Psoas muscle (tissue), 8 donors: ENCODE data around the gene ATP1B3. TPM values are rescaled to one million over a fixed set of nuclear protein-coding genes. Genes with fewer than 3 reads are reported as not detected.

ENCODE experiments used
- ATAC-seq, 4 donors: fragments of 200-7000 bp; cut with Tn5 transposase; one replicate each; pipeline ENCODE4 v1.9.1; 2020; ENCODE audit warnings: moderate library complexity in 3 of 4, mild to moderate bottlenecking in 2 of 4
- DNase-seq, 2 donors: peaks; one replicate each; pipeline ENCODE4 v3.0.0-alpha.2; 2020
- H3K27ac ChIP-seq: fragments of 200-600 bp; one replicate; pipeline ENCODE4 v1.8.0; 2022
- H3K27me3 ChIP-seq, 3 donors: fragments of 200-600 bp in 1 of 3; one replicate each; pipeline versions ENCODE4 v1.6.1 to v1.8.0; 2013 to 2022; ENCODE audit warnings: low read length in 2 of 3, mild to moderate bottlenecking in 2 of 3, moderate library complexity in 1 of 3; ENCODE audit not compliant: insufficient read depth in 3 of 3
- H3K36me3 ChIP-seq, 2 donors: fragments of 200-600 bp in 1 of 2; one replicate each; pipeline versions ENCODE4 v1.6.1 to v1.8.0; 2013 to 2022; ENCODE audit warnings: low read depth in 1 of 2, mild to moderate bottlenecking in 1 of 2, moderate library complexity in 1 of 2; ENCODE audit not compliant: insufficient read depth in 1 of 2
- H3K4me1 ChIP-seq: fragments of 200-600 bp; one replicate; pipeline ENCODE4 v1.8.0; 2022
- H3K4me3 ChIP-seq: fragments of 200-600 bp; one replicate; pipeline ENCODE4 v1.8.0; 2022; ENCODE audit warnings: mild to moderate bottlenecking
- H3K9me3 ChIP-seq: fragments of 200-600 bp; one replicate; pipeline ENCODE4 v1.8.0; 2022
- WGBS, 3 donors: extraction: QIAGEN DNeasy Blood & Tissue Kit; methylation state at CpG; one replicate each; pipeline versions ENCODE4 v1.1.6 to v1.1.7; 2013; 5-methylcytosine and 5-hydroxymethylcytosine counted together
- intact Hi-C, 2 donors: fragments of 100-400 bp; cut with DNase I; formaldehyde crosslinking; loops; one replicate each; pipeline versions ENCODE4 v1.11.0 to v1.14.2; 2022
- polyA plus RNA-seq, 3 donors: library from polyadenylated mRNA; stranded (reverse); fragments of 200-250 nt; gene quantifications; one replicate each; pipeline ENCODE4 v1.2.3, GENCODE V29; 2013
- total RNA-seq, 4 donors: library from RNA; stranded (reverse); fragmentation: NEBNext Ultra II Directional in 2 of 4; extraction: Animal tissue kit (Norgen Biotek cat#: 25700) in 2 of 4; gene quantifications; one replicate each; pipeline versions ENCODE4 v1.2.1 to v1.2.4, GENCODE V29; 2021 to 2023
- TF ChIP-seq, protein P1 (sequence below): fragments of 200-600 bp; IDR thresholded peaks from one replicate; pipeline ENCODE4 v1.8.0; 2022; ENCODE audit warnings: antibody characterized with exemption
- donor health status: healthy with polysubstance abuse.
- donor health status: DM: no; HTN: no; CAD: no; lungs with moderate emphysema.
- donor health status: Bipolar disorder and iron deficiency.
- donor health status: healthy.
- donor health status: DM: yes; HTN: yes; CAD: no.
- donor health status: DM: no; HTN: no; CAD: no.
- donor health status: DM: no; HTN: no; CAD: no.
- donor health status: DM: yes; HTN: yes; CAD: no.

Gene ATP1B3
- total and polyA plus RNA-seq, 7 donors: 19.9 to 68.2 (median 36.4) TPM

DNA sequence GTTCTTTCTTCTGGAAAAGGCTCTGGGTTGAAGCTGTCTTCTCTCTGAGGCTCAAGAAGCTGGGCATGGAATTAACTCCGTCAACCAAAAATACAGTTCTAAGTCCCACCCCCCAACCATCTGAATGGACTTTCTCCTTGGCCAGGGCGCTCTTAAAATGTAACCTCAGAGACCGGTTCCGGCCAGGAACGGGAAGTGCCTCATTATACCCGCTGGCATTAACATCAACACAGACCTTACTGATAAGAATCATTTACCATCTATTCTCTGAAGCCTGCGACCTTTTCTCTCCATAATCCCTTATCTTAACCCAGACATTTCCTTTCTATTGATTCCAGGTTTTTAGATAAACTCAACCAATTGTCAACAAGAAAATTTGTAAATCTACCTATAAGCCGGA lies 64.7 kb downstream of the ATP1B3 start:
- ATAC-seq (no peak), DNase-seq (no peak)
- Histone ChIP-seq H3K4me3 (no peak overlapping the region), H3K36me3 (no peaks in the 10 kb centered on the region), H3K27ac (no peak overlapping the region), H3K4me1 (no peaks in the 10 kb centered on the region), H3K9me3 (no peaks in the 10 kb centered on the region), H3K27me3 (no peaks in the 10 kb centered on the region)
- 73 to 85% (median 75%) methylated on average over 8 of the region's 8 CpGs for WGBS, 3 donors
- intact Hi-C loops: no loop called here
- TF ChIP-seq, protein P1, sequence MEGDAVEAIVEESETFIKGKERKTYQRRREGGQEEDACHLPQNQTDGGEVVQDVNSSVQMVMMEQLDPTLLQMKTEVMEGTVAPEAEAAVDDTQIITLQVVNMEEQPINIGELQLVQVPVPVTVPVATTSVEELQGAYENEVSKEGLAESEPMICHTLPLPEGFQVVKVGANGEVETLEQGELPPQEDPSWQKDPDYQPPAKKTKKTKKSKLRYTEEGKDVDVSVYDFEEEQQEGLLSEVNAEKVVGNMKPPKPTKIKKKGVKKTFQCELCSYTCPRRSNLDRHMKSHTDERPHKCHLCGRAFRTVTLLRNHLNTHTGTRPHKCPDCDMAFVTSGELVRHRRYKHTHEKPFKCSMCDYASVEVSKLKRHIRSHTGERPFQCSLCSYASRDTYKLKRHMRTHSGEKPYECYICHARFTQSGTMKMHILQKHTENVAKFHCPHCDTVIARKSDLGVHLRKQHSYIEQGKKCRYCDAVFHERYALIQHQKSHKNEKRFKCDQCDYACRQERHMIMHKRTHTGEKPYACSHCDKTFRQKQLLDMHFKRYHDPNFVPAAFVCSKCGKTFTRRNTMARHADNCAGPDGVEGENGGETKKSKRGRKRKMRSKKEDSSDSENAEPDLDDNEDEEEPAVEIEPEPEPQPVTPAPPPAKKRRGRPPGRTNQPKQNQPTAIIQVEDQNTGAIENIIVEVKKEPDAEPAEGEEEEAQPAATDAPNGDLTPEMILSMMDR: no peak

- no peaks in the 10 kb centered on the region for H3K27me3 ChIP-seq
- no peaks in the 10 kb centered on the region for H3K9me3 ChIP-seq
- 92 to 97% (median 93%) methylated on average over 8 of the region's 8 CpGs for WGBS, 3 donors
- intact Hi-C loops: no loop called here
- H3K4me1 ChIP-seq: no peaks in the 10 kb centered on the region
- H3K4me3 ChIP-seq: no peak overlapping the region
- DNase-seq (no peak), ATAC-seq (no peak)
- H3K36me3 ChIP-seq: no peaks in the 10 kb centered on the region
- H3K27ac ChIP-seq: no peak overlapping the region
- TF ChIP-seq, protein P1: no peak
Measured at GRCh38 chr3:141942006-141942405, 65.6 kb downstream of the ATP1B3 start.

GRCh38 chr3:141945726-141946485 lies 69.5 kb downstream of the ATP1B3 start:
- Histone ChIP-seq H3K27ac (no peak overlapping the region), H3K36me3 (peaks cover 0 to 14% of the 10 kb centered on the region in 2 donors), H3K27me3 (no peaks in the 10 kb centered on the region), H3K4me3 (no peak overlapping the region), H3K9me3 (no peaks in the 10 kb centered on the region), H3K4me1 (no peaks in the 10 kb centered on the region)
- TF ChIP-seq, protein P1: no peak
- no peak for ATAC-seq
- intact Hi-C loops: no loop called here
- no peak for DNase-seq
- 58 to 66% (median 59%) methylated on average over 16 of the region's 16 CpGs for WGBS, 3 donors

- H3K9me3 ChIP-seq: no peaks in the 10 kb centered on the region
- DNase-seq: no peak
- H3K27me3 ChIP-seq: no peaks in the 10 kb centered on the region
- ATAC-seq: no peak
- peaks cover 4 to 38% of the 10 kb centered on the region in 2 donors for H3K36me3 ChIP-seq
- 93 to 96% (median 94%) methylated on average over 10 of the region's 10 CpGs for WGBS, 3 donors
- TF ChIP-seq, protein P1: no peak
- H3K27ac ChIP-seq: no peak overlapping the region
- no peak overlapping the region for H3K4me3 ChIP-seq
- intact Hi-C loops: no loop called here
- no peaks in the 10 kb centered on the region for H3K4me1 ChIP-seq
Measured at GRCh38 chr3:141949399-141949798, 73.0 kb downstream of the ATP1B3 start.

GRCh38 chr3:141949972-141950371 lies 73.5 kb downstream of the ATP1B3 start:
- DNase-seq: no peak
- no peaks in the 10 kb centered on the region for H3K27me3 ChIP-seq
- no peaks in the 10 kb centered on the region for H3K9me3 ChIP-seq
- H3K27ac ChIP-seq: no peak overlapping the region
- peaks cover 4 to 38% of the 10 kb centered on the region in 2 donors for H3K36me3 ChIP-seq
- WGBS, 3 donors: 88 to 98% (median 96%) methylated on average over 6 of the region's 6 CpGs
- intact Hi-C loops: no loop called here
- ATAC-seq: no peak
- H3K4me3 ChIP-seq: no peak overlapping the region
- no peaks in the 10 kb centered on the region for H3K4me1 ChIP-seq
- TF ChIP-seq, protein P1: no peak
